NCI-H526 (cell line): ENCODE measurements around the gene MAP7D1.
"Not testable (repeated sequence)": the region's sequence is repeated elsewhere in the genome, so short reads cannot be mapped to it uniquely, and the experiment has no call there.

ENCODE experiments used
- DNase-seq, 2 experiments: peaks; one replicate each; lab custom pipeline; 2025; lab: John Stamatoyannopoulos, UW

The MAP7D1 gene

GRCh38 chr1:36203554-36204346 is 47.8 kb downstream of the MAP7D1 start:
- DNase-seq: no peak

DNA sequence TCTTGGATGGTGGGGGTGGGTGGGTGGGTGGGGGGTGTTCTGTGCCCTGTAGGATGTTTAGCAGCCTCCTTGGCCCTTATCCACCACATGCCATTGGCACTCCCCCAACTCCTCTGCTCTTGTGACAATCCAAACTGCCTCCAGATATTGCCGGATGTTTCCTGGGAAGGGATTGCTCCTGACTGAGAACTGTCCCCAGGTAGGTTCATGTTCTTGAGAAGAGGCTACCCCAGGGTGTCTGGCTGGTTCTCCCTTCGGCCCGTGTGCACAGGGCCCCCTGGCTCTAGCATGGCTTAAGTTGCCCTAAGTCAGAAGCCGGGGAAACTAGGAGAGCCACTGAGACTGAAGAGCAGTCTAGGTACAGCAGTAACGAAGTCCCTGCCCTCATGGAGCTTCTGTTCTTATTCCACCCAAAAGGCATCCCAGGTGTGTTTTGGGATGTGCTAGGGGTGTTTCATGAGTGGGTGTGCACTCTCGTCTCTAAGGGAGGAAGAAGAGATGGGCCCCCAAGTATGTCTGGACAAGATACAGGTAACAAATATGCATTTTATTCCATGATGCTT is 48.5 kb downstream of the MAP7D1 start:
- no peak for DNase-seq

DNA sequence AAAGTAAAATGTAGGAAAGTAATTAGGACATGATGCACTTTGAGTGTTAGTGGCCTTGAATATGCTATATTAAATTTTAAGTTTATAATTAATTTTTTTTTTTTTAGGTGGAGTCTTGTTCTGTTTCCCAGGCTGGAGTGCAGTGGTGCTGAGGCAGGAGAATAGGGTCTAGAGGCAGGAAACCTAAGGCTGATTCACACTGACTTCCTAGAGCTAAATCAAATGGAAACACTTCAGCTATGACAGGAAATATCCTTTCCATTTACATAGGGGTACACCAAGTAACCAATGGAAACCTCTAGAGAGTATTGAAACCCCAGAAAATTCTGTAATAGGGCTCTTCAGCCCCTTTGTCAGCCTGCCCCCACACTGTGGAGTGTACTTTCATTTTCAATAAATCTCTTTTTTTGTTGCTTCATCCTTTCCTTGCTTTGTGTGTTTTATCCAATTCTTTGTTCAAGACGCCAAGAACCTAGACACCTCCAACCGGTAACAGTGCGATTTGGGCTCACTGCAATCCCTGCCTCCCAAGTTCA is 50.4 kb downstream of the MAP7D1 start:
- DNase-seq: no peak

- DNase-seq: peak in 1 of 2 experiments; percentile 25
These were observed 51.4 kb downstream of the MAP7D1 start for GRCh38 chr1:36207339-36207738.

GRCh38 chr1:36208978-36209703 is 53.2 kb downstream of the MAP7D1 start:
- no peak for DNase-seq

GRCh38 chr1:36211307-36211706 is 55.3 kb downstream of the MAP7D1 start:
- DNase-seq: no peak

DNA sequence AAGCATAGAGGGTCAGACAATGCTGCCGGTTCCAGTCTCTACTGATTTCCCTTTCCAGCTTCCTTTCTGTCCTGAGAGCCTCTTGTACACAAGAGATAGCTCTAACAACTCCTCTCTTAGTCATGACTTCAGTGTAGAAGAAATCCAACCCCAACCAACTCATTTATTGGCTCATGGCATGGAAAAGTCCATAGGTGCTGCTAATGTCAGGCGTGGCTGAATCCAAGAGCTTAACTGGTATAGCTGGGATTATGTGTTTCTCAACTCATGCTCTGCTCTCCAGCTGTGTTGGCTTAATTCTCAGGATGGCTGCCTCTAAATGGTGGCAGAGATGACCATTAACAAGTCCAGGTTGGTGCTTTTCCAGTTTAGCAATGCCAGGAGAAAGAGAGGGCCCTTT is 55.9 kb downstream of the MAP7D1 start:
- no peak for DNase-seq

DNA sequence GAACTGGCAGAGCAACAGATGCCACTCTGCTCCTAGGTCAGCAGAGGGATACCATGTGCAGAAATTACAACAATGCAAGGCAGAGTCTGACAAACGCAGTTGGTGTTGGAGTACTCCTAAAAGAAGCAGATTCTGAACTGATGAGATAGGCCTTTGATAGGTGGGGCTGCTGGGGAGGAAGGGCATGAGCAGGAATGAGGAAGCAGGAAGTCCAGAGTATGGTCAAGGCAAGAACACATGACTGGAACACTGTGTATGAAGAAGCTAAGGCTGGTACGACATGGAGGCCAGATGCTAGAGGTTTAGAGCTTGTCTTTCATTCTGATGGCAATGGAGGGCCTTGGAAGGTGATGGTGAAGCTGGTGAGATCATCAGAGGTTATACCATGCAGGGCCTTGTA is 56.8 kb downstream of the MAP7D1 start:
- DNase-seq: no peak

- DNase-seq: peak in 1 of 2 experiments; percentile 36
These were observed 61.7 kb downstream of the MAP7D1 start for GRCh38 chr1:36217670-36218069.

DNA sequence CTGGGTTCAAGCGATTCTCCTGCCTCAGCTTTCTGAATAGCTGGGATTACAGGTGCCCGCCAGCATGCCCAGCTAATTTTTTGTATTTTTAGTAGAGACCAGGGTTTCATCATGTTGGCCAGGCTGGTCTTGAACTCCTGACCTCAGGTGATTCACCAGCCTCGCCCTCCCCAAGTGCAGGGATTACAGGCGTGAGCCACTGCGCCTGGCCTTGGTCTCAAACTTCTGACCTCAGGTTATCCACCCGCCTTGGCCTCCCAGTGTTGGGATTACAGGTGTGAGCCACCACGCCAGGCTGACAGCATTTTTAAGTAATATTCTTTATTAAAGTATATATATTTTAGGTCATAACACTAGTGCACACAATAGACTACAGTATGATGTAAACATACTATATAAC is 65.9 kb downstream of the MAP7D1 start:
- DNase-seq: not testable (repeated sequence)

DNA sequence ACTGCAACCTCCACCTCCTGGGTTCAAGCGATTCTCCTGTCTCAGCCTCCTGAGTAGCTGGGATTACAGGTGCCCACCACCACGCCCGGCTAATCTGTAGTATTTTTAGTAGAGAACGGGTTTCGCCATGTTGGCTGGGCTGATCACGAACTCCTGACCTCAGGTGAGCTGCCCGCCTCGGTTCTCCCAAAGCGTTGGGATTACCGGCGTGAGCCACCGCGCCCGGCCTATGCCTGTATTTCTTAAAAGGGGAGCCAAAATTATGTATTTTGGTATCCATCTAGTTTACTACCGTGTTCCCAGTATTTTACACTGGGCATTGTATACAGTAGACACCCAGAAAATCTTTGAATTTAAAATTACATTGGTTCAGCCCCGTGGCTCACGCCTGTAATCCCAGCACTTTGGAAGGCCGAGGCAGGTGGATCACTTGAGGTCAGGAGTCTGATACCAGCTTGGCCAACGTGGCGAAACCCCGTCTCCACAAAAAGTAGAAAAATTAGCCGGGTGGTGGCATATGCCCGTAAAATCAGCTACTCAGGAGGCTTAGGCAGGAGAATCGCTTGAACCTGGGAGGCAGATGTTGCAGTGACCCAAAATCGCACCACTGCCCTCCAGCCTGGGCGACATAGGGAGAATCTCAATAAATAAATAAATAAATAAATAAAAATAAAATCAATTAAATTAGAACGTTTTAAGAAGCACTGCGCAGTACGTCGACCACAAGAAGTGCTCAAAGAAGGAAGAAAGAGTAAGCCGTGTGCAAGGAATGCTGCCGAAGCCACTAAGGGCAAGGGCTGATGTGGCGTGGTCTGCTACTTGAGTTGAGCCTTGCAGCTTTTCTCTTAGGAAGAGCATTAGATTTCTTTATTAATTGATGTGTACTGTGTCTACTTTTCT is 66.8 kb downstream of the MAP7D1 start:
- no peak for DNase-seq

DNA sequence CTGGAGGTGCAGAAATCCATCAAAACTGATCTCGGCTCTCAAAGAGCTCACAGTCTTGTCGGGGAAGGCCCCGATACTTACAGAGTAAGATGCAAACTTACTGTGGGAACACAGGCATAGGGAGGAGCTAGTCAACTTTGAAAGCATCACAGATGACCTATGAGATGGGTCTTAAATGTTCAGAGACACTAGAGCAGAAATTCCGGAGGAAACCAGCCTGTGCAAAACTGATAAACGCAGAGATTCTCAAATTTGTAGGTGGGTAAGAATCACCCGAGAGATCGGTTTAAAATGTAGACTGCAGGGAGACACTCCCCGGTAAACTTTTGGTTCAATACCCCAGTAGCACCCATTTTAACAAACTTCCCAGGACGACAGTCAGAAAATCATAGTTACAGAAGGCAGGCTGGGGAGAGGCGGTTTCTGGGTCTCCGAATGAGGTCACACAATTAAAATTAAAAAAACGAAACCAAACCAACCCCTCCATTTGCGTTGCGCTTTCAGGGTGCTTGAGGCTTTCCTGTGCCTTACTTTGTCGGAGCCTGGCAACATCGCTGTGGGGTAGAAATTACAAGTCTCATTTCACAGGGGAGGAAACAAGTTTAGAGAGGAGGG is 67.5 kb downstream of the MAP7D1 start:
- peak in 1 of 2 experiments; percentile 50 for DNase-seq

DNA sequence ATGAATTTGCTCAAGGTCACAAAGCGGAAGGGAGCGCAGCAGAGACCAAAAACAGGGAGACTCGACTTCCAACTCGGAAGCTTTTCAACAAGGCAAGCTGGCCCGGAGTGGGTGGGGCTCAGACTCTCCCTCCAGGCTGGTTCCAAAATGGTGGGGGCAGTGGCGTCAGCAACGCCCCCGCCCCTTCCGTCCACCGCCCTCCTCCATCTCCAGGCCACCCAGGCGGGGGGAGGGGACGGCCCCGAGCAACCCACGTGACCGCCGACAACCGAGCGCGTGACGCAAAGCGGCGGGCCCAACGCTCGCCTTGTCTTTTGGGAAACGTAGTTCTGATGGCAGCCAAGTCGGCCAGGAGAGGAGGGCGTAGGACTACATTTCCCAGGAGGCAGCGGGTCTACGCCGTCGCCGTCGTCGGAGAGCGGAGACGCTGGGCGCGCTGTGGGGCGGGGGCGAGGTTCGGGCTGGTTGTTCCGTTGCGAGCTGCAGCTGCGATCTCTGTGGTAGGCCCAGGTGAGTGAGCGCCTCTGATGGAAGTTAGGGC is 68.1 kb downstream of the MAP7D1 start, which contains the start of gene THRAP3:
Gene THRAP3, plus strand, starts transcription at position 448 of the 541 bp plus-strand sequence. CDS start 58,121 bp downstream, outside the sequence.
- DNase-seq: peak; percentile 100

DNA sequence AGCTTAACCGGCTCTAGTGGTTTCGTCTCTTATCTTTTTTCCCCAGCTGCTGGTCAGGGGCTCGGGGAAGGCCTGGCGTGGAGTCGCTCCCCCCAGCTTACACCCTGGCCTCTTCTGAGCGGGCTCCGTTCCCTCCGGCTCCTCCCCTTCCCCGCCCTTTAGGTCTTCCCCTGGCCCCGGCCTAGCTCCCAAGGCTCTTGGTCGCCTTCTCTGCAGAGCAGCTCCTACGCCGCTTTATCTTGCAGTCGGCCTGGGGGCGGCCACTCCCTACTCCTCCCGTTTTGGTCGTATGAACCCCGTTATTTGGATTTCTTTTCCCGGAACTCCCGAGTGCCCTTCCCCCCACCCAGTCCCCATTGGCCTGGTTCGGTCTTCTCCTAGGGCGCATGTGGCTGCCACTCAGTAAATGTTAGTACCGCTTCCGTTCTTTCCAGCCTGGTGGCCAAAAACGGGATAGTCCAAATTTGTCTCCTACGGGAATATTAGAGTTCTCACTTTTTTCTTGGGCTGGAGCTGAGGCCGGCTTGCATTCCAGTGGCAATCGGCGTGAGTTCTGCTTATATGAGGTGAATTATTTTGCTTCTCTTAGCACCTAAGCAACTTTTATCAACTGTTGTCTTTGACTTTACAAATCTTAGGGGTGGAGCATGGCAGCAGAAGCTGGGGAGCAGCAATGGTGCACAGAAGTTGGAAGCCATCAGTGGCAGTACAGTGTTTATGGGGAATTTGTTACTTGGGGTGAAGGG is 68.8 kb downstream of the MAP7D1 start:
- DNase-seq: peak; percentile 97 to 98

GRCh38 chr1:36225283-36225899 is 69.4 kb downstream of the MAP7D1 start:
- no peak for DNase-seq

GRCh38 chr1:36230279-36230678 is 74.3 kb downstream of the MAP7D1 start:
- DNase-seq: not testable (repeated sequence)
